ENCODE results near the gene FOXP1.

Gene FOXP1

DNA sequence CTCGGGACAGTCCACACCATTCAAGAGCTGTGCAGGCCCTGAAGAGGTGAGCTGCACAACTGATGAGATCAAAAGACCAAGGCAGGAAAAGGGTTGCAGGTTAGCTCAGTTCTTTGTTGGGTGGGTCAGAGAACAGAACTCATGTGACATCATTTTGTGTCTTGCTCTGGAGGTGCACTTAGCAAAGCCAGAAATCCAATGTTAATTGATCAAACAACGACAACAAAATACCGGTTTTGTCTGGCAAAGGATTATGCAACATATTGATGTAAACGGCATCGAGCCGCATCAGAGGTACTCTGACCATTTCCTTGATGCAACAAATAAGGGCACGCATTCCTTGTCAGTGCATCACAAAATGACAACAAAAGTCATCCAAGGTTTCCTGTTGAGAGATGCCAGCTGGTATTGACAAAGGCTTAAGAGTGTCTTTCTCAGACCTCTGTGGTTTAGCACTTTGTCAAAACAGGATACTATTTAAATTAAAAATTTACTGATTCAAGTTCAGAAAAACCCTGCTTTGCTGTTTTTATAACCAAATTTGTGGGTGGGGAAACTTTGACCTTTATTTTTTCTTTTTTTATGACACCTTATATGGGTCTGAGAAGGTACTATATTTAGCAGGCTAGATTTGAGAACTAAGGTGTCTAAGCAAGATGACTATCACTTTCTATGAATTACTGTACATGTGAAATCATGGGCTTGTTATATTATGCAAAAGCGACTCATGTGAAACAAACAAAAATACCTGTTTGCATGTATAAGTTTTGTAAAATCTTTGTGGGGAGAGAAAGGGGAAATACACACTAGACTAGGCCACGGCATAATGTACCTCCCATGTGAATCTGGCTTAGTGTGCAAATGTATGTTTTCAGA is 496.1 kb downstream of the FOXP1 start:
- peak; percentile 28 for DNase-seq

DNA sequence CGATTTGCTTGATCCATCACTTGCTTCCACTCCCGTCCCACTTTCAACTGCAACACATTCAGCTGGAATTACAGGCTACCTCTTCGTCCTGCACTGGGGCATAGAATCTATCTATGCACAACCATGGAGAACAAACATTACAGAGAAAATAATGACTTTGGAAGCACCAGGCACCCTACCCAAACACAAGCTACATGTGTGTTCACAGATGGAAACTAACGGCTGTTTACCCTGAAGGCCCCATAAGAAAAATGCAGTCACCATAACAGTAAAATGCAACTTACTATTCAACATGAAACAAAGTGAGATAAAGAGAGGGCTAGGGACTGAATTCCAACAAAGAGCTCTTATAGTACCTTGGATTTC is 496.8 kb downstream of the FOXP1 start:
- no peak for DNase-seq

DNA sequence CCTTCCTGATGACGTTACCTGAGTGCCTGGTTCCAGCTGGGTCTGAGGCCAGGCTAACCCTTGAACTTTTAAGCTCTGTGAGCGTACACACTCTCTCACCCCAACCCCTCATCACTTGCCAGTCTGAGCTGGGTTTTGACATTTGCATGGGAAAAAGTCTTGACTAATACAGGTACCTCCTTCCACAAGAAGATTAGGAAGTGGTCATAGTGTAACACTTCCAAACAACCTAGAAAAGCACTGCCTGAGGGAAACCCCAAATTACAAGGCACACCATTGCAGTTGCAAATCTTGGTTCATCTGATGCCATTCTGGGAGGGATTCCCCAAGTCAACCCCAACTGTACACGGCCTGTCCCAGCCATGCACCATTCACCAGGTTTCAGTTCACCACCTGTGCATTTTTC is 499.8 kb downstream of the FOXP1 start:
- DNase-seq = no peak

DNA sequence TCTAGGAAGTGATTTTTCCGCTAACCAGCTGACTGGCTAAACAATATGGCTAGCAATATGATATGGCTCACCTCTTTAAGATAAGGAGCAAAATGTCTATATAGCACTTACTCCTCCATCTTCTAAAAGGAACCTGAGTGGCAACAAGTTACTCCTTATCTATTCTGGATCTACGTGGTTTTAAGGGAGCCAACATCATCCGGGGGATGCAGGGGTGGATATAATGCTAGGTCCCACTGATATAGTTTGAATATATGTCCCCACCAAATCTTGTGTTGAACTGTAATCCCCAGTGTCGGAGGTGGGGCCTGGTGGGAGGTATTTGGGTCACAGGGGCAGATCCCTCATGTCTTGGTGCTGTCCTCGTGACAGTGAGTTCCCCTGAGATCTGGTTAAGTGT is 500.7 kb downstream of the FOXP1 start:
- no peak for DNase-seq

DNA sequence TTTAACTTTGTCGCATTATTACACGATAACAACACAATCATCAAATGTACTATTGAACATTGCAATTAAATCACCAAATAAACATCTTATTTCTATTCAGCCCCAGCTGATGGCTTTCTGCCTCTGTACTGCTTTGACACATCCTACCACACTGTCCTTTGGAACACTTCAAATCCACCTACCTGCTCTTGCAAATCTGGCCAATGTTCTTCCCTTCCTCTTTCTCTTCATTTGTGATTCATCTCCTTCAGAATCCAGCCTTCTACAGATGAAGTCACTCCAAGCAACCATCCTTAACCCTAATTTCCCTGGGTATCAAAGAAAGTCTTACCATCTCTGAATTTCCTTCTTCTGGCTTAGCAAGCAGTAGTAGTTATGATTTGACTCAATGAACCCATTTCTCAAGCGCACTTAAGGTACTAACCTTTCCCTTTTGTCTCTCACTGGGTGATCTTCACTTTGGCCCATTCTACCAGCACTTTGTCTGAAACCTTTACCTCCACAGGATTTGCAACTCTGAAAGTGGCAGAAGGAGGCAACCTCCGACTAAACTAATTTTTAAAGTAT is 502.9 kb downstream of the FOXP1 start:
- DNase-seq = no peak

DNA sequence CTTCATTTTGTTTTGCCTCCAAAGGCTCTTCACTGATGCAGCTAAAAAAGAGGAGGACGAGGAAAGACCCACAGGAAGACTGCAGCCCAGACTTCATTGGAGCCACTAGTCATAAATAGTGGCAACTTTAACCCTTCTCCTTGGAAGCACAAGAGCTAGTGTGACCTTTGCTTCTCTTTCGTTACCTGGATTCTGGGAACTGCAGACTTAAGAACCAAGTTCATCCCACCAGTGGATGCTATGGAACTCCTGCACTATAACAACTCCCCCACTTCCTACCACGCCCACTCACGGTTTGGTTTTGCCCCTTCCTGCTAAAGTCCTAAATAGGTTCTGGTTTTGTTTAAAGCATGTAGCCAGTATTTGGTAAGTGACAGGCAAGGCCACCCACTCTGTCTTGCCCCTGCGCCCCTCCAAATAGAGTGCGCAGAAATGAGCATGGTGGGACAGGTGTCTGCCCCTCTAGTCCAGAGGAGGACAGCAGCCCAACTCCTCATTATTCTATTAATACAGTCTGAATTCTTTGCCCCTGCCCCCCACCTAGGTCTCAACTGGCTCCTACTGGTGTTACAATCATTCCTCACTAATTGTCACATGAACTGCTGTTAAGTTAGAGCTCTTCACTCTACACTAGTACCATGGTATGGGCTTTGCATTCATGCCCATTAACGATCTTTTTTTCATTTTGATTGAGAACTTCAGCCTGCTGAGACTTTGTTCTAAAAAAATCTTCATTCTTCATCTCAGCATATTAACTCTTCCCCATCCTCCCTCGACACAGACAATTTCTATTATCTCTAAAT is 504.6 kb downstream of the FOXP1 start:
- DNase-seq = no peak

DNA sequence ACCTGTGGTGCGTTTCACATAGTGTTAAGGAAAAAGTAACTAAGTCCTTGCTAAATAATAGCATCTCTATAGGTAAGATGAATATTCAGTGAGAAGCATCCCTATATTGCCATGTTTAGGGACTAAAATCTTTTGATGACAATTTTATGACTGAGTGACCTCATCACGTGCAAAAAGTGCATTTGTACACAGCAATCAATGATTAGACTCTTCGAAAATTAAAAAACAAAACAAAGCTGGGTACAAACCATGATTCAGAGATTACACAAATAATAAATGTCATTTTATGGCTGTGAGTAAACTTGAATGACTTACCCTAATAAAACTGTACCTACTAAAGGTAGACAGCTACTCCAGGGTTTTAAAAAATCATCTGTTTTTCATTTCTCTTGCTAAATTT is 505.3 kb downstream of the FOXP1 start:
- no peak for DNase-seq

DNA sequence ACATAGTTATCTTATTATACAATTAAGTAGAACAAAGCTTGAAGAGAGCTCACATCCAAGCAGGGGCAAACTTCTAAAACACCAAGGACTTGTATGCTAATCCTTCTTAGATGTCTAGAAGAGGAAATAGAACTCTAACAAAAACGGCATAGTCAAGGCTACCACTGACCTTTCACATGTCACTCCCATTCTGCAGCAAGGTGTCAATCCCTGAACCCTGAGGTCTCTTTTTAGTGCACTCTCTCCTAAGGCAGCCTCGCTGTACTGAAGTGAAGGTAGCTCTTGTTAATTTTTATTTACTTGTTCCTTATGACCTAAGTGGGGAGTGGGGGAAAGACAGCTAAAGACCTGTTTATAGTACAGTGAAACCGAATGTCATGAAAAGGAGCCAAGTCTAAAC is 506.5 kb downstream of the FOXP1 start:
- DNase-seq = no peak

DNA sequence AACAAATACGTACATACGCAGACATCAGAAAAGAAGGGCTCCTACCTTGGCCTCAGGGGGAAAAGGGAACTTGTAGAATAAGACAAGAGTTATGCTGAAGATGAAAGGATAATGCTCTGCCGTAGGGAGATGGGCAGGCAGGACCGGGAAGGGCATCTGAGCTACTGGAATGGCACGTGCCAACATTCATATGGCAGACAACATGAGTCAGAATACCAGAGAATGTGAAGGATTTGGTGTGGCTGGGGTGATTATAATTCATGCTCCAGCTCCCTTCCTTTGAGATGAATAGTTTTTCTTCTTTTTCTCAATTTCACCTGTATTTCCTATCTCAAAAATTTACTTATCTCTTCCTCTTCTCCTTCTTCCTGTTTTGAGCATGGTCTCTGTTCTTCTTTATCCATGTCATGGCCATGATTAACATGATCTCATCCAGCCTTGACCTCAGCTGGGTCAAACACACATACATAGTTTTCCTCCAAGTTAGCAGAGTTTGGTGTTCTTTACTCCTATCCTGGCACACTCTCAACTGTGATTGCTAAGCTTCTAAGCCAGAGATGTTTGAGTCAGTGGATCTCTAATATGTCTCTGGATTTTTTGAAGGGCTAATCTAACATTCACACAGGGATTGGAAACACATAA is 507.0 kb downstream of the FOXP1 start:
- DNase-seq = no peak

DNA sequence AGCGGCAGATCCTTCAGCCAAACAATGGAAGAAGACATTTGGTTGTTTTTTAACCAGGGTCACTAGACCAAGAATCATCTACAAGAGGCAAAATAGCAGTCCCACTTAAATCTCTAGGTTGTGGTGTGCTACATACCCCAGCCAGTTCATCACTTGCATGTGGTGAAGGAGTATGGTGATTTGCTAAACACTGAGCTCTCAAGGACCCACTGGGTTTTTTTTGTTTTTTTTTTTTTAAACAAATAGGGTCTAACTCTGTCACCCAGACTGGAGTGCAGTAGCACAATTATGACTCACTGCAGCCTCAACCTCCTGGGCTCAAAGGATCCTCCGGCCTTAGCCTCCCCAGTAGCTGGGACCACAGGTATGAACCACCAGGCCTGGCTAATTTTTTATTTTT is 508.0 kb downstream of the FOXP1 start:
- DNase-seq = no peak

DNA sequence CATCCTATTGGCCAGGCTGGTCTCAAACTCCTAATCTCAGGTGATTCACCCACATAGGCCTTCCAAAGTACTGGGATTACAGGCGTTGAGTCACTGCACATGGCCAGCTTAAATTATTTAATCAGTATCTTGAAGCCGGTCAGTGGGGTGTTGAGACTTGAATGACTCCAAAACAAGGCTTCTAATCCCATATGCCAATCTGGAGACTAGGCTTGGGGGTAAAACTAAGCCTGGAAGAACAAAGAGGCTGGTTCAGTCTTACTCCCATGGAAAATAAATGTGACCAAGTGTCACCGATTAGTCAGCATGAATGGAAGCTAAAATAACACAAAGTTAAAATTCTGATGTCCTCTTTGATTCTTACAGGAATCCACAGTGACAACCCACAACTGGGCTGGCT is 509.1 kb downstream of the FOXP1 start:
- no peak for DNase-seq

DNA sequence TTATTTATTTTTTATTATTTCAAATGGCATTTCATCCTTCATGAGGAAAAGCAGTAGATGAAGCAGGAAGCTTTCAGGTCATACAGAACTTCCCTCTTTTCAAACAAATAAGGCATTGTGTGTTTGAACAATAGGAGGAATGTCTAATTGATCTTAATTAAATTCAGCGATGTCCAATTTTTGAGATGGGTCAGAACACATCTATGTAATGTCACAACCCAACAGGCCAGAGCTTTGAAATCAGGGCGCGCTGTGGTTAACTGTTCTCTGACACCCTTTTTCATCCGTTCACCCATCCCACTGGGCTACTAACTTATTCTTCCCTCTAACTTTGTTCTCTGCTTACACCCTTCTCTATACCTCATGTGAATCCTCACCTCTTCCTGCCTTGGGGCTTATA is 510.5 kb downstream of the FOXP1 start:
- no peak for DNase-seq

DNA sequence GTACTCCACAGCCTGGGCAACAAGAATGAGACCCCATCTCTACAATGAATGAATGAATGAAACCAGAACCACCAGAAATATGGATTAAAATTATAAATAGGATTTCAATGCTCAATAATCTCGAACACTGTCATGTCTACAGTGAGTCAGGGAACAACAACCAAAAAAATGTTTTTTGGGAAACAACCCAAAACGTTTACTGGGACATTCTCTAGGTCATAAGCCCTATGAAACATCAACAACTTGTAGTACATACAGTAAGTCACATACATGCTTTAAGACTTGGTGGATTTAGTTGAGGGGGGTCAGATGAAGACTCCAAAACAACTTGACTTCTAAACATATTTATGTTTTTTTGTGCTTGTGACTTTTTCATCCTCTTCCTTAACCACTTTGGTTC is 511.2 kb downstream of the FOXP1 start:
- no peak for DNase-seq

DNA sequence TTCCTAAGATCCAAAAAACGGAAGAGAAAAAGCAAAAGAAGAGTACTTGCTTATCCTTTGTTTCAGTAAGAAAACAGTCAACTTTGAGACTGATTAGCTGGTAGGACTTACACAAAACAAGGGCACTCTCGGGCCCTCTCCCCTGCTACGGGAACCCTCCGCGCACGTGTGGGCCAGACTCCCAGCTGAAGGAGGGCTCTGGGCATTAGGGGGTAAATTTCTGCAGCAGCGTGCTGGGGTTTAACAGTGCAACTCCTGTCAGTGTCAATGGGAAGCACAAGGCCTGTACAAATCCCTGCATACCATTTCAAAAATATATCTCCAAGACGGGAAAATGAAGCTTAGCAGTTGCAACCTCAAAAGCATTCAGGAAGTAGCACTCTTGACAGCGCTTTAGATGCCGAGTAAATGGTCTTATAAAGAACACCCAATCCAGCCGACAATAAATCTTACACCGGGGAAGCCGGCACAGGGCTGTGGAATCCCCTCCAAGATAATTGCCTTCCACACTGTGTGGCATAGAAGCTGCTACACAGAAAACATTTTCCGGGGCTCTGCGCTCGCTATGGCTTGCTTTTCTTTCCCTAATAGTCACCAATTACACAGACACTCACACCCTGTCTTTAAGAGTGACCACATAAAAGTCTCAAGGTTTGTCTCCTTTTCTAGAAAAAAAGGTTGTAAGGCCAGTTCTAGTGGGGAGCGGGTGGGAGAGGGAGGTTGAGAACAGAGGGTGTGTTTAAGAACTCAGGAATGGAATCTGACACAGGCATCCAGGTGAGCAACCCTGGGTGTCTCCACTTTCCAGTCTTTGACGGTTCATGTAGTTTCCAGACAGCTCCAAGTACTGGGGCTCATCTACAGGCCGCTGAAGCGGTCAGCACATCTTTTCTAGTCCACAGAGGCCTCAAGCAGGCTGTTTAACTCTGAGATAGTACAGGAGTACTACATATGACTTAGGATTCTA is 512.7 kb downstream of the FOXP1 start:
- DNase-seq = no peak

DNA sequence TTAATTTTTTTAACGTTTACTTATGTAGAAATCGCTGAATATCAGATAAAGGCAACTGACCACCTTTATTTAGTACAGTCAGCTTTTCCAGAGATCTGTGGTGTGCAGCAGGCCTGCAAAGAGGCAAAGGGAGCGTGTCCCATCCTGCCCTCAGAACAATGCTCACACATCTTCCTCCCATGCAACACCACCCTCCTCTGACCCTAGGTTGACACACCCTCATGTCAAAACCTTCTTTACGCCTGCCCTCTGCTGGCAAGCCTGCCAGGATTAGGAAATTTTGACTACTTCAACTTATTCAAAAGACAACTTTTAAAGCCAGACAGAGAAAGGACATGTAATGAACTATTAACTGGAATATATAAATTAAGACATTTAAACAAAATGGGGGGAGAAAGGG is 513.7 kb downstream of the FOXP1 start:
- DNase-seq = peak; percentile 58

DNA sequence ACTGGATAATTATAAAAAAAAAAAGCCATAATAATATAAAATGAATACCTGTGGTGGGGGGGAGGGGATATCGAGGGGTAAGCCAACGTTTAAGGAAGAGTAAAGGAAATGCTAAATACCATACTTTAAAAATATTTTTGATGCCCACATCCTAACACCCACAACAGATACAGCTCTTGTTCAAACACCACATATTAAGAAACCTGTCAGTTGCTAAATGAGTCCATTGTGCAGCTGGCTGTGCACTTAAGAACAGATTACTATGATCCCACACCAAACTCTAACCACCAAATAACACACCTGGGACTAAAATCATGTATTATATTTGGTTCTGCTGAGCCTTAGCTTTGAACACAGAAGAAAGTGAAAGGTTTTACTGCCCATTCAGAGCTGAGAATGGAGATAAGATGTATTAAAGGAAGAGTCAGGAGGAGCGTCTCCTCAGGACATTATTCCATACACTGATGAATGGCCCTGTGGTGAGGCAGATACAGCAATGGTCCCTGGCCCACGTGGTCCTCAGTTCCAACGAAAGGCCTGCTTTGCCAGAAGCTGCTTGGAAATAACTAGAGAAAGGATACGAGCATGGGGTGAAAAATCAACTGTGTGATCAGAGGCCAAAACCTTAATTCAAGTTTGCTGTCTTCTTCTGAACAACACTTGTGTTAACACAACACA is 515.4 kb downstream of the FOXP1 start:
- DNase-seq = no peak

DNA sequence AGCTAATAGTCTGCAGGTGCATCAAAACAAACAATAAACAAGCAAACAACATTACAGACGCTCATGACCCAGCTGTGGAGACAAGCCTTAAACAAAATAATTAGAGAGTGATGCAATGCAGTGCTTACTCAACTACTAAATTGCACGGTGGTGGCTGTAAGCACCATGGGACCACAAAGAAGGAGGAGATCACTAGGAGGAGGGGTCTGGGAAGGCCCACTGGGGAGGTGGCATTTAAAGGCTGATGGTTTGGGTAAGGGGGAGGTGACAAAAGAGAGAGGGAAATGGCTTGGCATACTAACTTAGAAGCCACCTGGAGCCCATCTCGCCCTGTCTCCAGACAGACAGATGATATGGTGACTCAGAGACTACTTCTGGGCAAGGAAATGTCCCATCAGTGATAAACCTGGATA is 516.7 kb downstream of the FOXP1 start:
- peak; percentile 67 for DNase-seq

DNA sequence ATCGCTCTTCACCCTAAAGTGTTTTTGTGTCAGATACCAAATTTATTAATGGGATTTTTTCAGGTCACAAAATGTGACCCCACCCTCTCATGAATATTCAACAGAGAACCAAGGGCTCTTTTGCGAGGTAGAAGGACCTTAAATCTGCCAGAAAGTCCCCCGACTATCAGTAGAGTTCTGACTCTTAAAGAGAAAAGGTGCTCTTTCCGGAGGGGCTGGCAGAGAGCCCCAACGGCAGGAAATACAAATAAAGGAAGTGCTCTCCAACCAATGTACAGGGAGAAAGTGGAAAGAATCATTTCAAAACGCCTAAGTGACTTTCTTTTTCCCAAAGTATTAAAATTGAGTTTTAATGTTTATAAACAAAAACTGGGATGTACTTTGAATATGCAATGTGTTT is 517.2 kb downstream of the FOXP1 start:
- DNase-seq = no peak

DNA sequence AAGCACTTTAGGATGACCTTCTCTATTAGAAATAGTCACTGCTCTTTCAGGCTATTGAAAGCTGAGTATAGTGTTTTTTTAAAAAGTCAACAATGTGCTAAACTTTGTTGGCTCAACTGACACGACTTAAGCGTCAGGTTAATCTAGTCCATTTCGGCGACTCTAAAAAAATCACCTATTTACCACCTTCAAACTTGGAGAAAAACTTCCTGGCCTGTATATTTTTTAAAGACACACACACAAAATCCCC is 517.8 kb downstream of the FOXP1 start:
- no peak for DNase-seq

DNA sequence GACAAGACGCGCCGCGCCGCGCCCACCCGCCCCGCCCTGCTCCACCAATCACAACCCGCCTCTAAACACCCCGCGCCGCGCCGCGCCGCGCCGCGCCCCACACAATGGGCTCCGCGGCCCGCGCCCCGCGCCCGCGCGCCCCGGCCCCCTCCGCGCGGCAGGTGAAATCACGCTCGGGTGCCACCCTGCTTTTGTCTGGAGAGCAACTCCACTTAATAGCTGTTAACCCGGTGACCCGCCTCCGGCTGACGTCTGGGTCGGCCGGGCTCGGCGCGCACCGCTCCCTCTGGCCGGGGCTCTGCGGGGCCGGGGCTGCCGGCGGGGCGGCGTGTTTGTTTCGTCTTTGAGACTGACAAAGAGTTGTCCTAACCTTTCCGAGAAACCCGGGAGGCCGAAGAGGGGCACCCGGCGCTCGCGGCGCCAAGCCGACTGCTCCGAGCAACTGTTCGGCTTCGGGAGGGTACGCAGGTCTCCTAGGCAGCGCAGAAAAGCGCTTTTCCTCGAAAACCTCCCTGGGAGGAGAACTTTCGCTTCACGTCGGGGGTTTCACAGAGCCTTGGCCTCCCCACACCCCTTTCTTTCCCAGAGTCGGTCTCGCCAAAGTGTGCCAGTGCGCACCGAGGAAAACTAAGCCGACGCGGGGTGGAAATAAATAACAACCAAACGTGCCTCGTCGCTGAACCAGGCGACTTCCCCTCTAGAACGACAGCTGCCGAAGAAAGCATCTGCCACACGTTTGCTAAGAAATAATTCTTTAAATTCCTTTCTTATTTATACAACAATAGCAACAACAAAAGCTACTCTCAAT is 518.4 kb downstream of the FOXP1 start:
- DNase-seq = peak; percentile 20

DNA sequence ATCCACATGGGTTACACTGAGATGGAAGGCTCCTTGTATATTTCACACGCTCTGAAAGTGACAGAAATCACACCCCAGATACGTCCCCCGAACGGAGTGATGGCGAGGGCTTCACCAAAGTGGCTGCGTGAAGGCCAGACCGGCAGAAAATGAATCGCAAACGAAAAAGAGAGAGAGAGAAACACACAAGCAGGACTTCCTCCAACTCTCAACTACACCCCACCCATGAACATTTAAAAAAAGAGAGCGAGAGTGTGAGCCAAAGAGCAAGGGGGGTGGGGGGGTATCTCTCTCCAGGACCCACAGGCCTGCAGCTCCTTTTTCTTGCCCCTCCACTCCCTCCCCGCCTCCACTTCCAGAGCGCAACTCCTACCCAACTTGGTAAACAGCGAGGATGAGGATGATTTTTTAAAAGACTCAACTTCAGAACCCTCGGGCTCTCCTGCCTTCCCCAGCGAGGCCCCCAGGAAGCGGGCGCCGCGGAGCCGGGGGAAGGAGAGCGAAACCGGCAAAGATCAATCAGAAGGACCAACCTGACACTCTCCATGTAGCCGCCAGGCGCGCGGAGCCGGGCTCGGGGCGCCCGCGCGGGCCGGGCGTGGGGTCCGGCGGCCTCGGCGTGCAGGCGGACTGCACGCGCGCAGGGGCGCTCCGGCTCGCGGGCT is 519.1 kb downstream of the FOXP1 start:
- DNase-seq = no peak
